Measurements from ENCODE around the gene C5orf63. TPM values are rescaled to one million over a fixed set of nuclear protein-coding genes. Genes with fewer than 3 reads are reported as not detected.

Gene C5orf63
- total RNA-seq, 1 experiment from 2014 or later, result 2.2 TPM

DNA sequence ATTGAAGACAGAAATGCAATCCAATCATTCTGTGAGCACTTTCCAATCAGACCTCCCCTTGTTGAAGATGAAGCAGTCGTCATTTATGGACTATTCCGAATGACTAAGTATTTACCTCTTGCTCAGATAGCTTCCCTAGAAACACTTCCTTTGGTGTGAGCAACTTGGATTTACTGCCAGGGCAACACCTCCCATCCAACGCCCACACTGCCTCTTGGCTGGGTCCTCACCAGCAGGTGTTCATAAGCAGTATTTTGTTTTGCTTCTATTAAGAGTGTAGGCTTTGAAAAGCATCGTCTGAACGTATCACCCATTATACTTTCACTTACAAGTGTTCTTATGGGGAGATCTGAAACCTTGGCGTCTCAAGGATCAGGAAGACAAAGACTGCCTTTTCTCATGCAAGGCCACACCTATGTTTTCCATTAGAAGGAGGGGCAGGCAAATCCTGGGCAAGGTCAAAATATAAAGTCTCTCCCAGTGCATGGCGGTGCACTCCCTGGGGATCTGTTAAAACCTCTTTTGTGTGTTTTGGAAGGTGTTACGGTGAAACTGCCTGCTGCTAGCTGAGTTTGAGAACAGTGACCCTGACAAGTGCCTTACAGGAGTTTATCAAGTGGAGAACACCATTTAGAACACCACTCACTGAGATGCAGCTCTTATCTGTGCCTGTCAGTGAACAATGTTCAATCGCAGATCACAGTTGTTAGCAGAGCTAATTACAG is 32.3 kb downstream of the C5orf63 start:
- H3K4me3 ChIP-seq (ENCODE audit: low read depth, low read length, poor library complexity, severe bottlenecking), result no peak overlapping the region
- CTCF ChIA-PET, result no interaction called here
- no peaks in the 10 kb centered on the region for H3K27me3 ChIP-seq (replicated peaks; ENCODE audit: insufficient read depth, low read depth, low read length, poor library complexity)
- POLR2A ChIA-PET (ENCODE audit: low non-redundant PET), result no interaction called here
- H3K9me3 ChIP-seq (ENCODE audit: low read depth, low read length, poor library complexity, severe bottlenecking), result no peaks in the 10 kb centered on the region
- TF ChIP-seq EZH2 (IDR thresholded peaks at IDR 0.05; ENCODE audit: borderline replicate concordance, low read depth, low read length, poor library complexity, severe bottlenecking), result no peak
- TF ChIP-seq, protein P1, sequence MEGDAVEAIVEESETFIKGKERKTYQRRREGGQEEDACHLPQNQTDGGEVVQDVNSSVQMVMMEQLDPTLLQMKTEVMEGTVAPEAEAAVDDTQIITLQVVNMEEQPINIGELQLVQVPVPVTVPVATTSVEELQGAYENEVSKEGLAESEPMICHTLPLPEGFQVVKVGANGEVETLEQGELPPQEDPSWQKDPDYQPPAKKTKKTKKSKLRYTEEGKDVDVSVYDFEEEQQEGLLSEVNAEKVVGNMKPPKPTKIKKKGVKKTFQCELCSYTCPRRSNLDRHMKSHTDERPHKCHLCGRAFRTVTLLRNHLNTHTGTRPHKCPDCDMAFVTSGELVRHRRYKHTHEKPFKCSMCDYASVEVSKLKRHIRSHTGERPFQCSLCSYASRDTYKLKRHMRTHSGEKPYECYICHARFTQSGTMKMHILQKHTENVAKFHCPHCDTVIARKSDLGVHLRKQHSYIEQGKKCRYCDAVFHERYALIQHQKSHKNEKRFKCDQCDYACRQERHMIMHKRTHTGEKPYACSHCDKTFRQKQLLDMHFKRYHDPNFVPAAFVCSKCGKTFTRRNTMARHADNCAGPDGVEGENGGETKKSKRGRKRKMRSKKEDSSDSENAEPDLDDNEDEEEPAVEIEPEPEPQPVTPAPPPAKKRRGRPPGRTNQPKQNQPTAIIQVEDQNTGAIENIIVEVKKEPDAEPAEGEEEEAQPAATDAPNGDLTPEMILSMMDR (conservative IDR thresholded peaks at IDR 0.05; ENCODE audit: low read depth, low read length), result no peak
- H3K4me1 ChIP-seq (ENCODE audit: insufficient read depth, low read length, poor library complexity, severe bottlenecking), result no peaks in the 10 kb centered on the region
- DNase-seq (ENCODE audit: low spot score), result no peak
- H3K36me3 ChIP-seq (ENCODE audit: insufficient read depth, low read length, poor library complexity, severe bottlenecking), result no peaks in the 10 kb centered on the region
- intact Hi-C loops (cut with micrococcal nuclease; ENCODE audit: unreplicated experiment), result loop anchor here (10.0 kb wide), 1 partner anchor 386 kb away; no protein-coding TSS in a partner anchor
- no TSS peak for BruUV-seq (replicated peaks)
- no peak overlapping the region for H3K27ac ChIP-seq (ENCODE audit: low read depth, low read length, poor library complexity, severe bottlenecking)

DNA sequence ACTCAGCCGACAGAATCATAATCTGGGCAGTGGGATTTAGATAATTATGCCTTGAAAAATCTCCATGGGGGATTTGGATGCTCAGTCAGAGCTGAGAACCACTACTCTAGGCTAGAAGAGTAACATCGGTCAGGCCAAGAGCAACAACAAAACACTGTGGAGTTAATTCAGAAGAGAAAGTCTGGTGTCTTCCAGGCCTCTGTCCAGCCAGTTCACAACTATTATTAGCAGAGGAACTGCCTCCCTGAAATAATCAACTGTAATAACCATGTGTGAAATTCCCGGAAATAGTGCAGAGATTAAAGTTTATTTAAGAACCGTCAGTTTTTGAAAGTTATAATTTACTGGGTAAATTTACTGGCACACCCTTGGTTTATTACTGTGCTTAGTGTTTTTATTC is 34.8 kb downstream of the C5orf63 start:
- H3K4me1 ChIP-seq (ENCODE audit: insufficient read depth, low read length, poor library complexity, severe bottlenecking), result no peaks in the 10 kb centered on the region
- POLR2A ChIA-PET (ENCODE audit: low non-redundant PET), result no interaction called here
- TF ChIP-seq EZH2 (IDR thresholded peaks at IDR 0.05; ENCODE audit: borderline replicate concordance, low read depth, low read length, poor library complexity, severe bottlenecking), result no peak
- TF ChIP-seq, protein P1 (conservative IDR thresholded peaks at IDR 0.05; ENCODE audit: low read depth, low read length), result no peak
- H3K9me3 ChIP-seq (ENCODE audit: low read depth, low read length, poor library complexity, severe bottlenecking), result no peaks in the 10 kb centered on the region
- DNase-seq (ENCODE audit: low spot score), result no peak
- H3K27me3 ChIP-seq (replicated peaks; ENCODE audit: insufficient read depth, low read depth, low read length, poor library complexity), result peaks cover 12% of the 10 kb centered on the region
- BruUV-seq (replicated peaks), result no TSS peak
- no peaks in the 10 kb centered on the region for H3K36me3 ChIP-seq (ENCODE audit: insufficient read depth, low read length, poor library complexity, severe bottlenecking)
- no peak overlapping the region for H3K27ac ChIP-seq (ENCODE audit: low read depth, low read length, poor library complexity, severe bottlenecking)
- CTCF ChIA-PET, result no interaction called here
- H3K4me3 ChIP-seq (ENCODE audit: low read depth, low read length, poor library complexity, severe bottlenecking), result no peak overlapping the region
- intact Hi-C loops (cut with micrococcal nuclease; ENCODE audit: unreplicated experiment), result no loop called here

DNA sequence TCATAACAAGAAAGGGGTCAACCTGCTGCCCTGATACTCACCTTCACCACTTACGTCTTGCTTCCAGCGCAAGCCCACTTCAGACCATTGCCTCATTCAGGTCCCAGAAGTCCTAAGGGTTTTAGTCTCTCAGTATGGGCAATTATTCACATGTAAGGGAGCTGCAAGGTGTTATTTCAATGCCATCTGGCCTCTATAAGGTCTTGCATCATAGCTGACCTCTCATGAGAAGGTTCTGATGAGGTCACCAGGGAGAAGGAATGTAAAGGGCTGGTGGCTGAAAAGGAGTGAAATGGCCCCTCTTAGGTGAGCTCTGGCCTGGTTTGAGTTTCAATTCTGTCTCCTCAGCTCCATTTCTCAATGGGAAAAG is 41.5 kb downstream of the C5orf63 start:
- TF ChIP-seq EZH2 (IDR thresholded peaks at IDR 0.05; ENCODE audit: borderline replicate concordance, low read depth, low read length, poor library complexity, severe bottlenecking), result no peak
- TF ChIP-seq, protein P1 (conservative IDR thresholded peaks at IDR 0.05; ENCODE audit: low read depth, low read length), result no peak
- no peak overlapping the region for H3K27ac ChIP-seq (ENCODE audit: low read depth, low read length, poor library complexity, severe bottlenecking)
- H3K9me3 ChIP-seq (ENCODE audit: low read depth, low read length, poor library complexity, severe bottlenecking), result no peaks in the 10 kb centered on the region
- no peaks in the 10 kb centered on the region for H3K36me3 ChIP-seq (ENCODE audit: insufficient read depth, low read length, poor library complexity, severe bottlenecking)
- no peak overlapping the region for H3K4me3 ChIP-seq (ENCODE audit: low read depth, low read length, poor library complexity, severe bottlenecking)
- ChIA-PET POLR2A (ENCODE audit: low non-redundant PET) (no interaction called here), CTCF (interaction anchor here (0.6 kb wide), 1 partner anchor 18 kb away, joined by 7 read pairs; no protein-coding TSS in a partner anchor)
- H3K4me1 ChIP-seq (ENCODE audit: insufficient read depth, low read length, poor library complexity, severe bottlenecking), result peaks cover 10% of the 10 kb centered on the region
- BruUV-seq (replicated peaks), result no TSS peak
- H3K27me3 ChIP-seq (replicated peaks; ENCODE audit: insufficient read depth, low read depth, low read length, poor library complexity), result peaks cover 66% of the 10 kb centered on the region
- intact Hi-C loops (cut with micrococcal nuclease; ENCODE audit: unreplicated experiment), result no loop called here
- no peak for DNase-seq (ENCODE audit: low spot score)

Data from A673 (cell line).